ENCODE results near the gene PIK3R1. TPM values are rescaled to one million over a fixed set of nuclear protein-coding genes. Genes with fewer than 3 reads are reported as not detected.

Gene PIK3R1
- total RNA-seq, 1 experiment from 2014 or later = 11.3 TPM

GRCh38 chr5:68189171-68189570, 26.4 kb upstream of the PIK3R1 start:
- no peaks in the 10 kb centered on the region; a peak in 1 of 7 replicates for H3K36me3 Mint-ChIP-seq (ENCODE audit: insufficient read depth in 1 of 3, low read depth in 3 of 3)
- no peaks in the 10 kb centered on the region for H3K79me2 ChIP-seq (ENCODE audit: insufficient read depth, low read length)
- H3K4me2 ChIP-seq (ENCODE audit: insufficient read depth, insufficient read length, low read length) = no peak overlapping the region
- H3K18ac ChIP-seq (ENCODE audit: insufficient read length, low read depth, low read length) = no peak overlapping the region
- no peak overlapping the region for H2BK120ac ChIP-seq (ENCODE audit: low read depth, low read length, poor library complexity, severe bottlenecking)
- no peak overlapping the region for H3K14ac ChIP-seq (ENCODE audit: insufficient read depth, low read length)
- H3K56ac ChIP-seq (ENCODE audit: insufficient read length, low read depth, low read length) = no peak overlapping the region
- H3K27ac ChIP-seq (ENCODE audit: insufficient read length, low read depth, low read length) = no peak overlapping the region
- H3T11ph ChIP-seq (ENCODE audit: low read length) = no peak overlapping the region
- H3K27me3 ChIP-seq (ENCODE audit: insufficient read depth, low read length) = no peaks in the 10 kb centered on the region
- no peak overlapping the region for H2BK15ac ChIP-seq (ENCODE audit: low read depth, low read length)
- H4K91ac ChIP-seq (ENCODE audit: insufficient read length, low read depth, low read length) = no peak overlapping the region
- WGBS (ENCODE audit: extremely low coverage, insufficient read length, low lambda C conversion rate) = no CpG with 5 or more reads among the region's 7 CpGs
- no peak overlapping the region for H4K8ac ChIP-seq (replicated peaks; ENCODE audit: insufficient read length, low read depth, low read length)
- no peak overlapping the region for H2AK5ac ChIP-seq (ENCODE audit: insufficient read length, low read length)
- H3K23ac ChIP-seq (ENCODE audit: insufficient read length, low read depth, low read length) = no peak overlapping the region
- peaks cover 51 to 55% of the 10 kb centered on the region in 2 experiments for H3K4me1 Mint-ChIP-seq
- H3K79me1 ChIP-seq (ENCODE audit: insufficient read depth, low read depth, low read length, poor library complexity, severe bottlenecking) = no peaks in the 10 kb centered on the region
- TF ChIP-seq CTCF (conservative IDR thresholded peaks at IDR 0.05) = no peak
- no peak overlapping the region for H3K27ac Mint-ChIP-seq
- no peaks in the 10 kb centered on the region for H3K9me3 ChIP-seq (ENCODE audit: control insufficient read depth, low read depth, low read length)
- H2AFZ ChIP-seq (ENCODE audit: low read length) = no peak overlapping the region
- no peak overlapping the region for H3K9ac ChIP-seq (ENCODE audit: extremely low read depth, insufficient read length, low read length)
- no peak overlapping the region for H2BK20ac ChIP-seq (ENCODE audit: low read depth, low read length, poor library complexity, severe bottlenecking)
- peaks cover 0 to 2% of the 10 kb centered on the region in 2 experiments; a peak in 1 of 5 replicates for H3K9me3 Mint-ChIP-seq
- no peak for DNase-seq
- H3K27me3 Mint-ChIP-seq (ENCODE audit: low read depth) = peaks cover 1% of the 10 kb centered on the region
- H4K5ac ChIP-seq (ENCODE audit: insufficient read length, low read depth, low read length) = no peak overlapping the region
- H3K4me1 ChIP-seq (ENCODE audit: insufficient read depth, low read length) = peaks cover 12% of the 10 kb centered on the region
- no peak overlapping the region for H3K4me3 Mint-ChIP-seq
- peaks cover 2% of the 10 kb centered on the region for H4K20me1 ChIP-seq (ENCODE audit: control insufficient read depth, insufficient read depth, insufficient read length)
- no peak overlapping the region for H3K4ac ChIP-seq (ENCODE audit: low read depth, low read length)
- H2BK5ac ChIP-seq (ENCODE audit: insufficient read length, low read length) = no peak overlapping the region
- H2BK12ac ChIP-seq (ENCODE audit: insufficient read length, low read depth, low read length) = no peak overlapping the region
- peaks cover 7% of the 10 kb centered on the region for H3K23me2 ChIP-seq (ENCODE audit: insufficient read length, low read depth, low read length, poor library complexity, severe bottlenecking)

All from H9 (cell line).